IPS-11a (cell line): ENCODE results near the gene OR52I1.

Experiments
- H3K4me3 ChIP-seq: one replicate; pipeline ENCODE4 v1.5.1; 2013; ENCODE audit warnings: low read depth, low read length, control low read depth

Gene OR52I1, protein sequence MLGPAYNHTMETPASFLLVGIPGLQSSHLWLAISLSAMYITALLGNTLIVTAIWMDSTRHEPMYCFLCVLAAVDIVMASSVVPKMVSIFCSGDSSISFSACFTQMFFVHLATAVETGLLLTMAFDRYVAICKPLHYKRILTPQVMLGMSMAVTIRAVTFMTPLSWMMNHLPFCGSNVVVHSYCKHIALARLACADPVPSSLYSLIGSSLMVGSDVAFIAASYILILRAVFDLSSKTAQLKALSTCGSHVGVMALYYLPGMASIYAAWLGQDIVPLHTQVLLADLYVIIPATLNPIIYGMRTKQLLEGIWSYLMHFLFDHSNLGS

DNA sequence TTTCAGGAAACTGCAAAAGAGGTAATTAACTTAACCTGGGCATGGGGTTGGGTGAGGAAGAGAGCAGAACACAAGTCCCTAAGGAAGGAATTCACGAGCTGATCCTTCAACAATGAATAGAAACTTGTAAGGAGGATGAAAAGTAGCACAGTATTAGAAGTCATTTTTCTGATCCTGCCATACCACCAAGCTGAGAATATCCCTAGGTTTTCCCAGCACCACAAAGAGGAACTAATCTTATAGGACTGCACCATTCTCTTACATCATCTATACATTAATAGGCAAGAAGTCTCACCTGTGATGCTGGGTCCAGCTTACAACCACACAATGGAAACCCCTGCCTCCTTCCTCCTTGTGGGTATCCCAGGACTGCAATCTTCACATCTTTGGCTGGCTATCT is at the start of gene OR52I1:
OR52I1 (plus strand) TSS at position 301 of the 400 bp plus-strand sequence; CDS start at position 301, 0 bp downstream.
- no peak within 1 kb of the TSS for H3K4me3 ChIP-seq

DNA sequence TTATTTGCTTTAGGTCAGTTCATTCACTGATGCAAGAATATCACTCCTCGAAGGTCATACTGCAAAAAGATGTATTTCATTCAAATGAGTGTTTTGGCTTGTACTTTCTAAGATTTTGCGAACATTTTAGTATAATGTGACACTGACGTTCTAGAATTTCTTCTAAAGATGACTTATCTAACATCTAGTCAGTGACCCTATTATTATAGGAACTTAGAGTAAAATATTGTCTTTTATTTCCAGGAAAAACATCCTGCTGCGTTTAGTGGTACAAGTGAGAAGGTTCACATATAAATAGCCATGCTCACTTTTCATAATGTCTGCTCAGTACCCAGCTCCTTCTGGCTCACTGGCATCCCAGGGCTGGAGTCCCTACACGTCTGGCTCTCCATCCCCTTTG is 48.9 kb upstream of the OR52I1 start, which contains the start of gene OR52M1:
OR52M1 (plus strand) TSS at position 301 of the 400 bp plus-strand sequence; CDS start at position 301, 0 bp downstream.
- no peak within 1 kb of the TSS for H3K4me3 ChIP-seq

DNA sequence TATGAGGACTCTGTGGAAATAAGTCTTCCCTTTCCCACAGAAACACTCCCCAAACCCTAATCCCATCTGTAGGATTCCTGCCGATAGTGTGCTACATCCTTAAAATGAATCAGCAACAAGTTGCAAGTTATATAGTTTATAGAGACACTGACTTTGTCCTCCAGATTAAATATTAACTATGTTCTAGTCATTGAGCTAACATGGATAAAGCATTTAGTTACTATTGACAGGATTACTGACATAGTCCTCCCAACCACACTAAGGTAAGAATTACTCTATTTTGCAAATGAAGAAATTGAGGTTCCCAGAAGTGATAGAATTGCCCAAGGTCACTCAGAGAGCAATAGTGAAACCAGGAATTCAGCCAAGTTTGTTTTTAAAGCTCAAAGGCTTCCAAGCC is 47.0 kb upstream of the OR52I1 start:
- H3K4me3 ChIP-seq: no peak overlapping the region

DNA sequence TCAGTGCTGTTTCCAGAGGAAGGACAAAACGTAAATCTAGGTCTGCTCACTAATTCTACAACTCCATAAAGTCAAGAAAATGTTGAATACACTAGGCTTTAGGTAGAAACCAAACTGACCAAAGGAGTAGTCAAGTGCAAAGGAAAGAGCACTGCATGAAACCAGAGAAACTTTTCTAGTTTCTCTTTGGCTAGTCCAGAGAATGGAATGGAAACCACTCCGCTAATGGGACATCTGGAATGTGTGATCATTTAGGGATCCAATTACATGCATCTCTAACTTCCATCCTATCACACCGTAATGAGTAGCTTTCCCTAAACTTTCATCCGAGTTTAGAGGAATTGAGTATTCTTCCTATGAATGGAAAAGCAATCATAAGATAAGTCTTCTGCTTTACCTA is 46.4 kb upstream of the OR52I1 start:
- H3K4me3 ChIP-seq: no peak overlapping the region

DNA sequence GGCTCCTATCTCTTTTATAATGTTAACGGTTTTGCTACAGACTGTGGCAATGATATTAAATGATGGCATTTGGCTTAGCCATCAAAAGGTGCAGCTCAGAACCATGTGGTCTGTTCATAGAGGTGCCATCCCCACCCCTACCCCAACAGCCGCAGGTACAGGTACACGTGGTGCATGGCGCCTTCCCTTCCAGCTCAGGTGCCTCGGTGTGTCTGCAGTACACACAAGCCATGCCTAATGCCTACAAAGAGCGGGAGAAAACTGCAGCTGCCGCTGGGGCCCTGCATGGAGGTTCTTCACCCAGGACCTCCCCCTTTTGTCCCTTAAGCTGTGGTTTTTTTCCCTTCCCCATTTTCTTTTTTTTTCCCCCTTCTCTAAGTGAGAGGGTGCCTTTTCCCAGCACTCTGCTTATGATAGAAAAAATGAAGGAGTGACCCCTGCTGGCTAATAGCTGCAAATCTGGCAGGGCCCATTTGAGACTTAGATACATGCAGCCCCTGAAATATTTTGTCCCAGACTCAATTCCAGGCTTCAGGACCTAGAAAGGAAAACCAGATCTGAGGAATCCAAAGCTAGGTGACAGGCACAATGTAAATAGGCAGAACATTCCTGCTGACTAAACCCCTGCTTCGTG is 42.4 kb upstream of the OR52I1 start:
- no peak overlapping the region for H3K4me3 ChIP-seq

DNA sequence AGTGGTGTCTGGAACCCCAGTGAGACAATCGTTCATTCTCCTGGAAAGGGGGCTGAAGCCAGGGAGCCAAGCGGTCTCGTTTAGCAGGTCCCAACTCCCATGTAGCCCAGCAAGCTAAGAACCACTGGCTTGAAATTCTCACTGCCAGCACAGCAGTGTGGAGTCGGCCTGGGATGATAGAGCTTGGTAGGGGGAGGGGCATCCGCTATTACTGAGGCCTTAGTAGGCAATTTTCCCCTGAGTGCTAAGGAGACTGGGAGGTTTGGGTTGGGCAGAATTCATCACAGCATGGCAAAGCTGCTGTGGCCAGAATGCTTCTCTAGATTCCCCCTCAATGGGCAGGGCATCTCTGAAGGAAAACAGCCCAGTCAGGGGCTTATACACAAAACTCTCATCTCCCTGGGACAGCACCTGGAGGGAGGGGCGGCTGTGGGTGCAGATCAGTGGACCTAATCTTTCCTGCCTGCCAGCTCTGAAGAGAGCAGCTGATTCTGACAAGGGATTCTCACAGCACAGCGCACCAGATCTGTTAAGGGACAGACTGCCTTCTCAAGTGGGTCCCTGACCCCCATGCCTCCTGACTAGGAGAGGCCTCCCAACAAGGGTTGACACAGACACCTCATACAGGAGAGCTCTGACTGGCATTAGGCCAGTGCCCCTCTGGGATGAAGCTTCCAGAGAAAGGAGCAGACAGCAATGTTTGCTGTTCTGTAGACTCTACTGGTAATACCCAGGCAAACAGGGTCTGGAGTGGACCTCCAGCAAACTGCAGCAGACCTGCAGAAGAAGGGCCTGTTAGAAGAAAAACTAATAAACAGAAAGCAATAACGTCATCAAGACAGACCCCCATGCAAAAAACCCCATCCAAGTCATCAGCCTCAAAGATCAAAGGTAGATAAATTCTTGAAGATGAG is 34.1 kb upstream of the OR52I1 start:
- H3K4me3 ChIP-seq: no peak overlapping the region

DNA sequence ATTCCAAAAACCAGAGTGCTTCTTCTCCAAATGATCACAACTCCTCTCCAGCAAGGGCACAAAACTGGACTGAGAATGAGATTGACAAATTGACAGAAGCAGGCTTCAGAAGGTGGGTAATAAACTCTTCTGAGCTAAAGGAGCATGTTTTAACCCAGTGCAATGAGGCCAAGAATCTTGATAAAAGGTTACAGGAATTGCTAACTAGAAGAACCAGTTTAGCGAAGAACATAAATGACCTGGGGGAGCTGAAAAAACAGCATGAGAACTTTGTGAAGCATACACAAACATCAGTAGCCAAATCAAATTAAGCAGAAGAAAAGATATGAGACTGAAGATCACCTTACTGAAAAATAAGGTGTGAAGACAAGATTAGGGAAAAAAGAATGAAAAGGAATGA is 33.4 kb upstream of the OR52I1 start:
- H3K4me3 ChIP-seq: no peak overlapping the region

DNA sequence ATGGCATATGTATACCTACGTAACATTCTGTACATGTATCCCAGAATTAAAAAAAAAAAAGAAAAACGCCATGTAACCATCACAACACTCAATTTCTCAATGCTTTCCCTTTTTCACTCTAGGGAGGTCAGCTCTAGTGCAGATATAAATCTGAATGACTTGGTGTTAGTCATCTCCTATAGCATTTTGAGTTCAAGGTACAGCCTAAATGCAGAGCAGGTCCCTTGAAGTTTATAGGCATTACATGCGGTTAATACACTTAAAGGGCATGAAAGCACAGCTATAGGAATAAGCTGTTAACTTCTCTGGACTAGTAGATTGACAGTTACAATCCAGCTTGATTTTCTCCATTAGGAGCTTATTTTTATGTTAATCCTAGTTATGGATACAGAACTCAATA is 28.5 kb upstream of the OR52I1 start:
- H3K4me3 ChIP-seq: no peak overlapping the region

DNA sequence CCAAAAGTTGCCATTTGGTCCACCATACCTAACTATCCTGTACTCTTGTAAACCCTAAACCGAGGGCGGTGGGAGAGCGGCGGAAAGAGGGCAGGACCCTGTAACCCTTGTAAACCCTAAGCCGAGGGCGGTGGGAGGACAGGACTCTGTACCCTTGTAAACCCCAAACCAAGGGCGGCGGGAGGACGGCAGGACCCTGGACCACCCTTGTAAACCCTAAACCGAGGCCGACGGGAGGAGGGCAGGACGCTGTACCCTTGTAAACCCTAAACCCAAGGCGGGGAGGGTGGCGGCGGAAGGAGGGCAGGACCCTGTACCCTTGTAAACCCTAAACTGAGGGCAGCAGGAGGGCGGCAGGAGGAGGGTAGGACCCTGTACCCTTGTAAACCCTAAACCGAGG is 24.8 kb upstream of the OR52I1 start:
- no peak overlapping the region for H3K4me3 ChIP-seq

DNA sequence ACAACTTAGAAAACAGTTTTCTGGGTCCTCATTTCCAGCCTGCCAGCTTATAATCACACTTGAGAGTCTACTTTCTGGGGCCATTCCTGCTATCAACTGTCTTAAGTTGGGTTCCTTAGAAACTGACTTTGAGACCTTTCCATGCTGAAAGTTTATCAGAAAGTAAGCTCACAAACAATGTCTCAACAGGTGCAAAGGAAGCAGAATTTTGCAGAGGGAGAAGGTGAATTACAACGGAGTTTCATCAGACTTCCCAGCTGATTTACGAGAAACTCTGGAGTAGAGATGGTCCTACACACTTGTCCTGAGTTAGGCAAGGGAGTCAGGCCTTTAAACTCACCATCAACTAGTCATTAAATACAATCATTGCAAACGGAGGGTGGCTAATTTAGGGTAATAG is 17.0 kb upstream of the OR52I1 start:
- H3K4me3 ChIP-seq: no peak overlapping the region

DNA sequence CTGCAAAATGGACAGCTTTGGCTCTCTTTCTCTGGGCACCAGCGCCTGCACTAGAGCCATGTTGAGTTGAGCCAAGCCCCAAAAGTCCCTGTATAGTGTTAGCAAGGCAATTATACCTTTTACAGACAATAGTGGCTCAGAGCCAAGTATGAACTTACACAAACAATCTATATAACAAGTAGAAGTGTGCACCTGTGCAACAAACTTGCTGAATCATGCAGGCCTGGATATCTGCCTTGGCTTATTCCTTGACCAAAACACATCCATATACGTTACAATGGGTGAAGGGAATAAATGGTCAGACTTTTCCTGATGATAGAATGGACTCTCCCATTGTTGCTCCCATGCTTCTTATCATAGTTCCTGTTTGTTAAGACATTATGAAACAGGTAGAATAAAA is 16.1 kb upstream of the OR52I1 start:
- H3K4me3 ChIP-seq: no peak overlapping the region

DNA sequence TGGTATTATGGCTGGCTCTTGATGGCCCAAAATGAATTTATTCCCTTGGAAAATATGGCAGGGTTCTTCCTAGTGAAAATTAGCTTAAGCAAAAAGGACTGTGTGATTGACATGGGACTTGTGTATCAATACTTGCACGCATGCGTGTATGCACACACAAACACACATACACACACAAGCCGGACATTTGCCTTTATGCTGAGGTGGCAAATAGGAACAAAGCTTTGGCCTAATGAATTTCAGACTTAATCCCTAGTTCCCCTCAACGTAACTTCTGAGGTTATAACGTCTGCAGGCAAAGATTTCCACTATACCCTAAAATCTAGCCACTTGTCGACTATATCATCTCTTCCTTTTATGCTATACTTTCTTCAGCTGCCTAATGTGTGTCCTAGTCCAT is 15.2 kb upstream of the OR52I1 start:
- H3K4me3 ChIP-seq: no peak overlapping the region

DNA sequence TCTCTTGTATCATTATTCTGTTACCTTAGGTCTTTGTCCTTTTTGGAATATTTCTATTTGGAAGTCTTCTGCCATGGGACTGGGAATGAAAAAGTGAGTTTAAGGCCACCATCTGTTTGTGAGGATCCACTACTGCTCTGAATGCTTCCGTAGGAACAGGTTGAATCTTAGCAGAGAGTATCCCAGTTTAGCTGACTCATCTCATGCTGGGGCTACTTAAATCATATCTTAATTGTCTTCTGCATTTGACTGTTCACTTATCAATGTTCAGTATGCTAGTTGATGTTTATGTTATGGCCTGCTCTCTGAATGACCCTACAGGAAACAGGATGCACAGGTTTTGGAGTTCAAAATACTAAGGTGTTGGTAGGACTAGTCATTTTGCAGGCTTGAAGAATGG is 13.7 kb upstream of the OR52I1 start:
- no peak overlapping the region for H3K4me3 ChIP-seq

DNA sequence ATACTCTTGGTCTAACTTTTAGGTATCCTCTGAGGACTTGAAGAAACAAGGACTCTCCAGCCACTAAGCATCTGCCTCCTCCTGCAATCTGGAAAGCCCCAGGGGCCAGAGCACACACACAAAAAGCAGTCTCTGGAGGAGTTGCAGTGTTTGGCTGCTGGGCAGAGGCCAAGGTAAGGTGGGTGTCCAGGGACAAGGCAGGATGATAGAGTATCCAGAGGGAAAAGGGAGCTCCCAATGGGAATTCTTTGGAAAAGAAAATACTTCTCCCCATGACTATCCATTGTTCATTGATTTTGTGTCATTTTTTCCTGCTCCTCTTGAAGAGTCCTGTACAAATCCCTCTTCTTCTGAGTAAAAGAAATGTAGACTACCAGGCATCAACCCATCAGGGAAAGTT is 12.4 kb upstream of the OR52I1 start, which contains the start of gene OR52I2:
OR52I2 (plus strand) TSS at position 301 of the 400 bp plus-strand sequence.
- no peak within 1 kb of the TSS for H3K4me3 ChIP-seq

DNA sequence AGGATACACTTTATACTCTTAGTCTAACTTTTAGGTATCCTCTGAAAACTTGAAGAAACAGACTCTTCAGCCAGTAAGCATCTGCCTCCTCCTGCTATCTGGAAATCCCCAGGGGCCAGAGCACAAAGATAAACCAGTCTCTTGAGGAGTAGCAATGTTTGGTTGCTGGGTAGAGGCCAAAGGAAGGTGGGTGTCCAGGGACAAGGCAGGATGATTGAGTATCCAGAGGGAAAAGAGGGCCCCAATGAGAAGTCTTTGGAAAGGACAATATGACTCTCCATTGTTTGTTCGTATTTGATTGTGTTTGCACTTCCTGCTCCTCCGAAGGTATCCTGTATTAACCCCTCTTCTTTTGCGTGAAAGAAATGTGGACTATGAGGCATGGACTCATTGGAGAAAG is 4.8 kb upstream of the OR52I1 start:
- H3K4me3 ChIP-seq: no peak overlapping the region

DNA sequence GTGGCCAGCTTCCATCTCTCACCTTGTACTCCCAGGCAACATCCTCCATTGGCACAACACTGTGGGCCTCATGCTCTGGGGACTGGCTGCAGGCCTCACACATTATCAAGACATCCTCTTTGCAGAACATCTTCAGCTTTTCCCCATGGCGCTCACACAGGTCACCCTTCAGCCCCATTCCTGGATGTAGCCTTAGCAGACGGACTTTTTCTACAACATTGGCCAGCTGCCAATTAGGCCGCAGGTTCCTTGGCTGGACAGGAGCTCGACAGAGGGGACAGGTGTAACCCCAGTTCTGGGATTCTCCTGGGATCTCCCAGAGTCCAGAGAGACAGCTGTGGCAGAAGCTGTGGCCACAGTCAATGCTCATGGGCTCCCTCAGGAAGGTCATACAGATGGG is 11.2 kb downstream of the OR52I1 start:
- no peak overlapping the region for H3K4me3 ChIP-seq

DNA sequence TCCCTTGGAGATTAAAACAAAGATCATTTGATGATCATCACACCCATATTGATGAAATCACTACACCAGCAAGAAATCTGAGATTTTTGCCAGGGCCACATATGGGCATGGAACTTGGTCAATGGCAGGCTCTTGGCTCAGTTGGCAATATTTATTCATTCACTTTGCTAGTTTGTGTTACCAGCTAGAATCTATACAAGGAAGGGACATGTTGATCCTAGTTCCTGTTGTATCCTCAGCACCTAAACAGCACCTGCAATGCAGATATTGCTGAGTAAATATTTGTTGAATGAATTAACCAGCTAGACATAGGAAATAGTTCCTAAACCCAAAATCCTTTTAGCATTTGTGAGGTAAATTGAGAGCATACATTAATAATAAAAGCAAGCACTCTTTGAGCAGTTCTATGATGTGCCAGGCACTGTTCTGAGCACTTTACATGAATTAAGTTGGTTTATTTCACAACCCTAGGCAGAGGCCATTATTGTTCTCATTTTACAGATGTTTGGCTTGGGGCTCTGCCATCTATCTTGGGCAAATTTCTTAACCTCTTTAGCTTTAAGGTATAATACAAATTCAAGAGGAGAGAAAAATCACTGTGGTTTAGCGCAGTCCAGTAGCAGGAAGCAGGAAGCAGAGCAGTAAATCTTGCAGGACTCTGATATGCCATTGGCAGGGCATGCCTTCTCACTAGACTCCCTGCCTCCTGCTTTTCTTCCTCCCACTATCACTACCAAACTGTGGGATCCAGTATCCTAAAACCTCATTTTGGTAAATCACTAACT is 12.6 kb downstream of the OR52I1 start:
- no peak overlapping the region for H3K4me3 ChIP-seq

DNA sequence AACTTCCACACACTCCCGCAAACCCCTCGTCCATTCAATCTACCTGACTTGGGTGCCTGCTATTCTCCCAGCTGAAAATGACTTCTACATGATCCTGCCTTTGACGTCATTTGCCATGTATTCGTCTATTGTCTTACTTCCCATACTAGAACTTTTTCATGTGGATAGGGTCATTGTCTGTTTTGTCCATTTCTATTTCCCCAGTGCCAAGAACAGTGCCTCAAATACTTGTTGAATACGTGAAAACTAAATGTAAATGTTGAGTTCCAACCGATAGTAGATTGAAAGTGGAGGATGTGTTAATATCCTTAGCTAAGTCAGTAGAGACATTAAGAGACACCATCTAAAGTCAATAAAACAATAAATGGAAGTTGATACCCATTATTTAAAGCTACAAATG is 13.3 kb downstream of the OR52I1 start:
- peak overlapping the region; percentile 72 for H3K4me3 ChIP-seq

DNA sequence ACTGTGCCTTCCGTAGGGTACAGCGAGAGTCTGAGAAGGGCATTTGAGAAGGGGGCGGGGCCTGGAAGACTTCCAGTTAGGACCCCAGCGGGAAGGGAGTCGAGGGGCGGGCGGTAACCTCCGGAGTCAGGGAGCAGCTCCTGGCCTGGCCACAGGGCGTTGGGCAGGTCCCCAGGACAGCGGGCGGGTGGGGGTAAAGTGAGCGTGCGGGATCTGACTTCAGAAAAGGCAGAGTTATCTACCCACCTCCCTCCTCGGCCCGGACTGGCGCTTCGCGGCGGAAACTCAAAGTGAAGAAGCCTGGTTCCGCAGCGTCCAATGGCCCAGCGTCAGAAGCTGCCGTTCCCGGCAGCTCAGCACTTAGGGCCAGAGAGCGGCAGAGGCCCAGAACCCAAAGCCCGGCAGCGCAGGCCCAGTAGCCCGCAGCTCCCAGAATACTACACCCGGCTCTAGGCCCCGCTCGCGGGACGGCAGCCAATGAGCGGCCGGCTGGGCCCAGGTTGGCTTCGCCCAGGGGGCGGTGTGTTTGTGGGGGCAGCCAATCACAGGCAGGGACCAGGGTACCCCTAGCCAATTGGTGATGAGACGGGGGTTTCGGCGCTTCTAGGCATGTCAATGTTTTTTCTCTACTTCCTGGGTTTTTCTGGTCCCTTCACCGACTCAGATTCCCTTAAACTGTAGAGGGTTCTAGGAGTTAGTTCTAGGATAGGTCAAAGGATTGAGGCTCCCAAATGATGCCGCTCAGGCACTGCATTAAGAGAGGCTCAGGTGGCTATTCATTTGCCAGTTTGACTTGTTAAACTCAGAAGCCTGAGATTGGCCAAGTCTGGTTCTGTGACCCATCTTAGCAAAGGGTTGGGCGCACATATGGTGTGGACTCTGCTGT is 14.2 kb downstream of the OR52I1 start, which contains the start of gene TRIM68:
TRIM68 (minus strand) TSS at position 451 of the 886 bp plus-strand sequence. CDS start 2,727 bp downstream, outside the sequence.
- peak within 1 kb of the TSS; percentile 72 for H3K4me3 ChIP-seq
